Fibroblast of the aortic adventitia (primary cell): ENCODE measurements around the gene ARFGAP3. TPM values are rescaled to one million over a fixed set of nuclear protein-coding genes. Genes with fewer than 3 reads are reported as not detected.

Source experiments
- DNase-seq: peaks from one replicate; pipeline ENCODE4 v3.0.0-alpha.2; 2010; ENCODE audit warnings: low read depth
- H3K4me3 ChIP-seq: 2 replicates; pipeline ENCODE4 v1.5.1; 2011; ENCODE audit warnings: low read depth, mild to moderate bottlenecking, control low read depth, low read length, moderate library complexity
- CTCF ChIP-seq: IDR thresholded peaks from 2 replicates; pipeline ENCODE4 v1.5.1; 2011; ENCODE audit warnings: mild to moderate bottlenecking, low read length, control low read depth, inconsistent platforms; ENCODE audit not compliant: insufficient read depth
- total RNA-seq: library from RNA; depleted of rRNA; stranded (reverse); fragments of >200 nt; gene quantifications from 2 replicates; pipeline ENCODE4 v1.2.3, GENCODE V29; 2012; ENCODE audit warnings: low replicate concordance

ARFGAP3 gene
- total RNA-seq, 1 donor: 69.3 TPM

GRCh38 chr22:42879371-42880021 is 22.4 kb upstream of the ARFGAP3 start:
- TF ChIP-seq CTCF: no peak
- no peak for DNase-seq
- no peak overlapping the region for H3K4me3 ChIP-seq

GRCh38 chr22:42878561-42879305 is 21.7 kb upstream of the ARFGAP3 start:
- no peak for TF ChIP-seq CTCF
- no peak for DNase-seq
- H3K4me3 ChIP-seq: no peak overlapping the region

GRCh38 chr22:42877597-42878340 is 20.7 kb upstream of the ARFGAP3 start:
- no peak overlapping the region for H3K4me3 ChIP-seq
- TF ChIP-seq CTCF: no peak
- DNase-seq: no peak

GRCh38 chr22:42877158-42877557 is 20.1 kb upstream of the ARFGAP3 start:
- no peak for TF ChIP-seq CTCF
- no peak overlapping the region for H3K4me3 ChIP-seq
- DNase-seq: no peak

GRCh38 chr22:42876041-42876440 is 19.0 kb upstream of the ARFGAP3 start:
- DNase-seq: no peak
- TF ChIP-seq CTCF: no peak
- no peak overlapping the region for H3K4me3 ChIP-seq

- H3K4me3 ChIP-seq: no peak overlapping the region
- no peak for DNase-seq
- no peak for TF ChIP-seq CTCF
Measured at GRCh38 chr22:42874010-42874409, 16.9 kb upstream of the ARFGAP3 start.
